Hepatocyte (in vitro differentiated cells): Measurements from ENCODE around the gene HAND2. TPM values are rescaled to one million over a fixed set of nuclear protein-coding genes. Genes with fewer than 3 reads are reported as not detected.

Source experiments
- DNase-seq: peaks from one replicate; pipeline ENCODE4 v3.0.0-alpha.2; 2016; ENCODE audit warnings: low spot score
- H2AFZ ChIP-seq: fragments of 200-600 bp; sonication (generic); 2 replicates; pipeline ENCODE4 v1.6.0; 2016; ENCODE audit warnings: antibody characterized with exemption, mild to moderate bottlenecking
- H3K27ac ChIP-seq: fragments of 200-600 bp; sonication (generic); 2 replicates; pipeline ENCODE4 v1.5.1; 2016; ENCODE audit warnings: mild to moderate bottlenecking
- H3K27me3 ChIP-seq: fragments of 200-600 bp; sonication (generic); 2 replicates; pipeline ENCODE4 v1.6.1; 2016
- H3K36me3 ChIP-seq: fragments of 200-600 bp; sonication (generic); replicated peaks from 2 replicates; pipeline ENCODE4 v1.5.1; 2016; ENCODE audit warnings: low read depth; ENCODE audit not compliant: insufficient read depth
- H3K4me1 ChIP-seq: fragments of 200-600 bp; sonication (generic); 2 replicates; pipeline ENCODE4 v1.5.1; 2016; ENCODE audit warnings: mild to moderate bottlenecking, moderate library complexity; ENCODE audit not compliant: insufficient read depth
- H3K4me2 ChIP-seq: fragments of 200-600 bp; sonication (generic); 2 replicates; pipeline ENCODE4 v1.6.0; 2016
- H3K4me3 ChIP-seq: fragments of 200-600 bp; sonication (generic); 2 replicates; pipeline ENCODE4 v1.5.1; 2016; ENCODE audit warnings: mild to moderate bottlenecking
- H3K79me2 ChIP-seq: fragments of 200-600 bp; sonication (generic); 2 replicates; pipeline ENCODE4 v1.6.0; 2017; ENCODE audit warnings: mild to moderate bottlenecking
- H3K9me2 ChIP-seq: fragments of 200-600 bp; sonication (generic); replicated peaks from 2 replicates; pipeline ENCODE4 v1.6.0; 2017; ENCODE audit warnings: mild to moderate bottlenecking; ENCODE audit not compliant: insufficient read depth
- H3K9me3 ChIP-seq: fragments of 200-600 bp; sonication (generic); 2 replicates; pipeline ENCODE4 v1.5.1; 2016; ENCODE audit warnings: low read depth, mild to moderate bottlenecking
- H4K20me1 ChIP-seq: fragments of 200-600 bp; sonication (generic); 2 replicates; pipeline ENCODE4 v1.6.0; 2016; ENCODE audit warnings: mild to moderate bottlenecking; ENCODE audit not compliant: insufficient read depth, poor library complexity, severe bottlenecking
- CTCF ChIP-seq: fragments of 200-600 bp; sonication (generic); IDR thresholded peaks from 2 replicates; pipeline ENCODE4 v1.5.1; 2016; ENCODE audit warnings: antibody characterized with exemption, mild to moderate bottlenecking; ENCODE audit not compliant: poor library complexity
- EZH2 ChIP-seq: fragments of 200-600 bp; sonication (generic); IDR thresholded peaks from 2 replicates; pipeline ENCODE4 v1.6.1; 2016; ENCODE audit warnings: antibody characterized with exemption, mild to moderate bottlenecking, borderline replicate concordance
- EZH2phosphoT487 ChIP-seq: fragments of 200-600 bp; sonication (generic); IDR thresholded peaks from one replicate; pipeline ENCODE4 v1.6.1; 2018; ENCODE audit warnings: antibody characterized with exemption, mild to moderate bottlenecking, low read depth, moderate library complexity; ENCODE audit not compliant: unreplicated experiment, severe bottlenecking
- WGBS: methylation state at CpG from one replicate; pipeline ENCODE4 v1.1.6; 2016; ENCODE audit warnings: low lambda C conversion rate; ENCODE audit errors: missing lambda C conversion rate; 5-methylcytosine and 5-hydroxymethylcytosine counted together
- polyA plus RNA-seq: library from polyadenylated mRNA; unstranded; fragments of >200 nt; fragmentation: Nextera tagmentation; extraction: Ambion mirVana; gene quantifications from 2 replicates; pipeline ENCODE4 v1.2.1, GENCODE V29; 2016
- total RNA-seq: library from RNA; depleted of rRNA; stranded (reverse); fragments of >200 nt; gene quantifications from 2 replicates; pipeline ENCODE4 v1.2.3, GENCODE V29; 2014

HAND2 gene
- total and polyA plus RNA-seq, 2 experiments from 2014 or later = 69.7 to 141 TPM

GRCh38 chr4:173499658-173500535, 30.1 kb downstream of the HAND2 start:
- no peak overlapping the region for H3K4me2 ChIP-seq

DNA sequence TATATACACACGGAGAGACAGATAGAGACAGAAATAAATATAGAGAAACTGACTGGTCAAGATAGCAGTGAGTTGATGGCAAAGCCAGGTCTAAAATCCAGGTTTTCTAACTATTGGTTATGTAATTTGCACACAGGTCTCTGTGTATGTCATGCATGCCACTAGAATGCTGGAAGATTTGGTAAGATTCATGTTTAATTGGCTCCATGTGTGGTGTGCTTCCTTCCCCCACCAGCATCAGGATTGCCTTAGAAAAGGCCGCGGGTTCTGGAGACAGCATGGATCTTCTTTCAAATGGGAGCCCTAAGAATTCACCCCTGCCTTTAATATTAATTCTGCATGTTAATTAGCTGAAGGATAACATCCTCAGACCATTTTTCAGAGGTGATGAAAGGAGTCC, 31.3 kb downstream of the HAND2 start:
- Histone ChIP-seq H3K27me3 (peaks cover 53% of the 10 kb centered on the region), H3K9me3 (no peaks in the 10 kb centered on the region), H4K20me1 (no peaks in the 10 kb centered on the region), H3K27ac (no peak overlapping the region), H3K4me3 (no peak overlapping the region), H2AFZ (no peak overlapping the region), H3K79me2 (no peaks in the 10 kb centered on the region), H3K9me2 (no peaks in the 10 kb centered on the region), H3K4me1 (peaks cover 7% of the 10 kb centered on the region), H3K4me2 (no peak overlapping the region), H3K36me3 (no peaks in the 10 kb centered on the region)
- TF ChIP-seq CTCF (no peak), EZH2 (no peak), EZH2phosphoT487 (no peak)
- WGBS = 81% methylated on average over 3 of the region's 3 CpGs
- DNase-seq = no peak

More at GRCh38 chr4:173499658-173500535, 30.1 kb downstream of the HAND2 start:
- no peak for TF ChIP-seq EZH2phosphoT487
- TF ChIP-seq CTCF = no peak
- TF ChIP-seq EZH2 = no peak
- Histone ChIP-seq H3K79me2 (no peaks in the 10 kb centered on the region), H3K27me3 (peaks cover 63% of the 10 kb centered on the region), H3K9me3 (no peaks in the 10 kb centered on the region), H3K4me3 (no peak overlapping the region), H3K27ac (no peak overlapping the region), H3K4me1 (peaks cover 7% of the 10 kb centered on the region), H3K36me3 (no peaks in the 10 kb centered on the region), H4K20me1 (no peaks in the 10 kb centered on the region), H3K9me2 (no peaks in the 10 kb centered on the region), H2AFZ (no peak overlapping the region)
- no peak for DNase-seq
- 48% methylated on average over 38 of the region's 38 CpGs for WGBS

GRCh38 chr4:173498023-173498422, 32.0 kb downstream of the HAND2 start:
- Histone ChIP-seq H2AFZ (no peak overlapping the region), H3K4me3 (no peak overlapping the region), H3K27ac (no peak overlapping the region), H3K27me3 (peaks cover 45% of the 10 kb centered on the region), H3K9me3 (no peaks in the 10 kb centered on the region), H3K4me1 (peaks cover 7% of the 10 kb centered on the region), H4K20me1 (no peaks in the 10 kb centered on the region), H3K36me3 (no peaks in the 10 kb centered on the region), H3K79me2 (no peaks in the 10 kb centered on the region), H3K9me2 (no peaks in the 10 kb centered on the region), H3K4me2 (no peak overlapping the region)
- TF ChIP-seq CTCF = no peak
- TF ChIP-seq EZH2phosphoT487 = no peak
- TF ChIP-seq EZH2 = no peak
- DNase-seq = no peak
- WGBS = 93% methylated on average over 1 of the region's 1 CpG
